ENCODE results near the gene RAB13. TPM values are rescaled to one million over a fixed set of nuclear protein-coding genes. Genes with fewer than 3 reads are reported as not detected.
A peak's percentile ranks its signal among the peaks of the same experiment; 100 is the strongest.
"Not testable (repeated sequence)": the region's sequence is repeated elsewhere in the genome, so short reads cannot be mapped to it uniquely, and the experiment has no call there.

RAB13 gene
- total RNA-seq (25.9 and 39.6 TPM in 2 replicates), polyA plus RNA-seq (98.7 and 125 TPM in 2 replicates)

DNA sequence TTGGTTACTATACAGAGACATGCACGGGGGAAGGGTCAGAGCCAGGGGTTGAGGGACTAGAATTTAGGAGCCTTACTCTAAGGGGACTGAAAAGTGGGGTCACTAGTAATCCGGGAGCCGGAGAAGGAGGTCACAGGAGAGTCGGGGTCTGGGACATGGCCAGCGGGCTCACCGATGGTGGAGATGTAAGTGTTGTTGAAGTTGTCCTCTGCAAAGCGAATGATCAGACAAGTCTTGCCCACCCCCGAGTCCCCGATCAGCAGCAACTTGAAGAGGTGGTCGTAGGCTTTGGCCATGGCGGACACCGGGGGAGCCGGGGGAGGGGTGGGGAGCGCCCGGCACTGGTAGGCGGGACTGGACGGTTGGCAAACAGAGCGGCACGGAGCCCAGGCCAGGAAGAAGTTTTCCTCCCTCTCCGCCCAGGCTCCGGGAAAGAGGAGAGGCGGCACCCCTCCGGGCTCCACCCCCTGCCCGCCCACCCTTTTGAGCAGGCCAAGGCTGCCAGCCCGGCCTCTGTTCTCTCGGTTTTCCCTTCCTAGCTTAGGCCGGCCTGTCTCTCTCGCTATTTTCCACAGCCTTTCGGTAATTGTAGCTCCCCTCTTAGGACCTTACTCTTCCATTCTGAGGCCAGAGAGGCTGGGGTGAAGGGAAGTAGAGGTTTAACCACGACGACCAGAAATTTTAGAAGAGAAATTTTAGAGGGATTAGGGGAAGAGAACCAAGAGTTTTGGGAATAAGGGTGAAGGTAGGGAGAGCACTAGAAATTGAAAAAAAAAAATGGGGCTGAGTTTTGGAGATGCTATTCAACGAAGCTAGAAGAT is at the start of gene RAB13:
Gene RAB13 (minus strand): TSS at position 399 of the 821 bp plus-strand sequence. CDS start 103 bp downstream, at position 296.
- Histone ChIP-seq H2AFZ (peak within 1 kb of the TSS; percentile 83), H3K4me1 (ENCODE audit: insufficient read depth) (peaks cover 13% of the 10 kb centered on the region), H3K36me3 (replicated peaks; ENCODE audit: insufficient read depth, low read depth) (no peaks in the 10 kb centered on the region), H3K4me2 (peak within 1 kb of the TSS; percentile 94), H3K27ac (peak within 1 kb of the TSS; percentile 89), H3K4me3 (peak within 1 kb of the TSS; percentile 64), H3K79me2 (peaks cover 32% of the 10 kb centered on the region), H3K27me3 (no peaks in the 10 kb centered on the region), H3K9me2 (replicated peaks; ENCODE audit: insufficient read depth) (no peaks in the 10 kb centered on the region), H4K20me1 (ENCODE audit: insufficient read depth, poor library complexity, severe bottlenecking) (no peaks in the 10 kb centered on the region), H3K9me3 (ENCODE audit: low read depth) (no peaks in the 10 kb centered on the region)
- 1% methylated on average over 16 of the region's 32 CpGs for WGBS (ENCODE audit: low lambda C conversion rate, missing lambda C conversion rate)
- no peak for TF ChIP-seq EZH2 (IDR thresholded peaks at IDR 0.05; ENCODE audit: borderline replicate concordance)
- TF ChIP-seq, protein P1, sequence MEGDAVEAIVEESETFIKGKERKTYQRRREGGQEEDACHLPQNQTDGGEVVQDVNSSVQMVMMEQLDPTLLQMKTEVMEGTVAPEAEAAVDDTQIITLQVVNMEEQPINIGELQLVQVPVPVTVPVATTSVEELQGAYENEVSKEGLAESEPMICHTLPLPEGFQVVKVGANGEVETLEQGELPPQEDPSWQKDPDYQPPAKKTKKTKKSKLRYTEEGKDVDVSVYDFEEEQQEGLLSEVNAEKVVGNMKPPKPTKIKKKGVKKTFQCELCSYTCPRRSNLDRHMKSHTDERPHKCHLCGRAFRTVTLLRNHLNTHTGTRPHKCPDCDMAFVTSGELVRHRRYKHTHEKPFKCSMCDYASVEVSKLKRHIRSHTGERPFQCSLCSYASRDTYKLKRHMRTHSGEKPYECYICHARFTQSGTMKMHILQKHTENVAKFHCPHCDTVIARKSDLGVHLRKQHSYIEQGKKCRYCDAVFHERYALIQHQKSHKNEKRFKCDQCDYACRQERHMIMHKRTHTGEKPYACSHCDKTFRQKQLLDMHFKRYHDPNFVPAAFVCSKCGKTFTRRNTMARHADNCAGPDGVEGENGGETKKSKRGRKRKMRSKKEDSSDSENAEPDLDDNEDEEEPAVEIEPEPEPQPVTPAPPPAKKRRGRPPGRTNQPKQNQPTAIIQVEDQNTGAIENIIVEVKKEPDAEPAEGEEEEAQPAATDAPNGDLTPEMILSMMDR (IDR thresholded peaks at IDR 0.05; ENCODE audit: poor library complexity) = no peak
- no peak for TF ChIP-seq EZH2phosphoT487 (IDR thresholded peaks at IDR 0.05; ENCODE audit: low read depth, severe bottlenecking, unreplicated experiment)
- DNase-seq (ENCODE audit: low spot score) = peak; percentile 95

DNA sequence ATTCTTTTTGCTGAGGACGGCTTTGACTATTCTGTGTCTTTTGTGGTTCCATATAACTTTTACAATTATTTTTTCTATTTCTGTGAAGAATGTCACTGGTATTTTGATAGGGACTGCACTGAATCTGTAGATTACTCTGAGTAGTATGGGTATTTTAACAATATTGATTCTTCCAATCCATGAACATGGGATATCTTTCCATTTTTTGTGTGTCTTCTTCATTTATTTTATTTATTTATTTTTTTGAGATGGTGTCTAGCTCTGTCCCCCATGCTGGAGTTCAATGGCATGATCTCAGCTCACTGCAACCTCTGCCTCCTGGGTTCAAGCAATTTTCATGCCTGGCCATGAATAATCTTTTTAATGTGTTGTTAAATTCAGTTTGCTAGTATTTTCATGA is 47.6 kb upstream of the RAB13 start:
- H2AFZ ChIP-seq; H3K36me3 ChIP-seq (replicated peaks; ENCODE audit: insufficient read depth, low read depth); H3K27ac ChIP-seq; H4K20me1 ChIP-seq (ENCODE audit: insufficient read depth, poor library complexity, severe bottlenecking); H3K9me2 ChIP-seq (replicated peaks; ENCODE audit: insufficient read depth); H3K4me1 ChIP-seq (ENCODE audit: insufficient read depth); H3K27me3 ChIP-seq; H3K4me3 ChIP-seq; H3K4me2 ChIP-seq; H3K9me3 ChIP-seq (ENCODE audit: low read depth); DNase-seq (ENCODE audit: low spot score); H3K79me2 ChIP-seq: not testable (repeated sequence)
- 89% methylated on average over 1 of the region's 1 CpG for WGBS (ENCODE audit: low lambda C conversion rate, missing lambda C conversion rate)

DNA sequence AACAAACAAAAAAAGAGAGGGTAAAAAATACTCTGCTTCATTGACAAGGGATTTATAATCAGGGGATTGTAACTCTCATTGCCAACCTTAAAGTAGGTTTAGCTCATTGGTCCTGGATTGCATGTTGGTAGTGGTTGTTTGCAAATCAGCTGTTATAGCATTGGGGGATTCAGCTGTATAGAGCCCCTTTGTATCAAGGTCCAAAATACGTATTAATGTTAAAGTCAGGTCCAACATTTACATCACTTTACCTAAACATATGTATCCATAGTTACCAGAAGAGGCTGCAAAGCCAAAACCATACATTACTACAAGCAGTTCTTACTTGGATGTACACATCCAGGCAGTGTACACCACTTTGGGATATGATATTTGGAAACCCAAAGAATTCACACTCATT is 33.8 kb upstream of the RAB13 start:
- H3K4me2 ChIP-seq = no peak overlapping the region
- no peaks in the 10 kb centered on the region for H3K27me3 ChIP-seq
- no peaks in the 10 kb centered on the region for H4K20me1 ChIP-seq (ENCODE audit: insufficient read depth, poor library complexity, severe bottlenecking)
- WGBS (ENCODE audit: low lambda C conversion rate, missing lambda C conversion rate) = 92% methylated on average over 1 of the region's 1 CpG
- no peaks in the 10 kb centered on the region for H3K9me3 ChIP-seq (ENCODE audit: low read depth)
- H3K4me3 ChIP-seq = no peak overlapping the region
- no peak for DNase-seq (ENCODE audit: low spot score)
- TF ChIP-seq EZH2 (IDR thresholded peaks at IDR 0.05; ENCODE audit: borderline replicate concordance) (no peak), EZH2phosphoT487 (IDR thresholded peaks at IDR 0.05; ENCODE audit: low read depth, severe bottlenecking, unreplicated experiment) (no peak)
- TF ChIP-seq, protein P1 (IDR thresholded peaks at IDR 0.05; ENCODE audit: poor library complexity) = no peak
- no peak overlapping the region for H3K27ac ChIP-seq
- H3K9me2 ChIP-seq (replicated peaks; ENCODE audit: insufficient read depth) = no peaks in the 10 kb centered on the region
- no peaks in the 10 kb centered on the region for H3K79me2 ChIP-seq
- H3K4me1 ChIP-seq (ENCODE audit: insufficient read depth) = no peaks in the 10 kb centered on the region
- no peak overlapping the region for H2AFZ ChIP-seq
- no peaks in the 10 kb centered on the region for H3K36me3 ChIP-seq (replicated peaks; ENCODE audit: insufficient read depth, low read depth)

DNA sequence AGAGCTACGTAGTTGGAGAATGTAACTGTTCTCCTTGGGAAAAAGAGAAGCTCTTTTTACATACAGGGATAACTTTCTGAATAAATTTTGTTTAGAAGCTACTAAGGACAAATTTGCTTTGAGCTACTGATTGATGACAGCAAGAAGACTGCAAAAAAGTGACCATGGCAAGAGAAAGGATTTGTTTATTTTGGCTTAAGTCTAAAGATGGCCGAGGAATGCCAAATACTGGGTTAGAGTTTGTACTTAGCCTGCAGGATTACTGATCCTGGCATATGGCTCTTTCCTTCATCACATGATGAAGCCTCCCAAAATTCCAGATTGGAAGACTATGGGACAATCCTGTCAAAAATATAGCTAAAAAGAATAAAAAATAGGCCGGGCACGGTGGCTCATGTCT is 33.1 kb upstream of the RAB13 start:
- no peaks in the 10 kb centered on the region for H4K20me1 ChIP-seq (ENCODE audit: insufficient read depth, poor library complexity, severe bottlenecking)
- H3K4me1 ChIP-seq (ENCODE audit: insufficient read depth) = no peaks in the 10 kb centered on the region
- no peaks in the 10 kb centered on the region for H3K27me3 ChIP-seq
- no peak overlapping the region for H3K4me2 ChIP-seq
- H3K79me2 ChIP-seq = no peaks in the 10 kb centered on the region
- 76% methylated on average over 4 of the region's 4 CpGs for WGBS (ENCODE audit: low lambda C conversion rate, missing lambda C conversion rate)
- no peaks in the 10 kb centered on the region for H3K9me2 ChIP-seq (replicated peaks; ENCODE audit: insufficient read depth)
- H3K4me3 ChIP-seq = no peak overlapping the region
- no peak overlapping the region for H2AFZ ChIP-seq
- no peak overlapping the region for H3K27ac ChIP-seq
- H3K9me3 ChIP-seq (ENCODE audit: low read depth) = no peaks in the 10 kb centered on the region
- H3K36me3 ChIP-seq (replicated peaks; ENCODE audit: insufficient read depth, low read depth) = no peaks in the 10 kb centered on the region
- DNase-seq (ENCODE audit: low spot score) = no peak
- TF ChIP-seq, protein P1 (IDR thresholded peaks at IDR 0.05; ENCODE audit: poor library complexity) = no peak
- TF ChIP-seq EZH2phosphoT487 (IDR thresholded peaks at IDR 0.05; ENCODE audit: low read depth, severe bottlenecking, unreplicated experiment) (no peak), EZH2 (IDR thresholded peaks at IDR 0.05; ENCODE audit: borderline replicate concordance) (no peak)
